HG02642 (cell line): ENCODE measurements around the gene TAS2R1.
"Not testable (repeated sequence)": the region's sequence is repeated elsewhere in the genome, so short reads cannot be mapped to it uniquely, and the experiment has no call there.

ENCODE experiments used
- ATAC-seq: cut with Tn5 transposase; IDR thresholded peaks from one replicate; pipeline ENCODE4 v1.9.1; 2021; ENCODE audit warnings: mild to moderate bottlenecking; ENCODE audit not compliant: unreplicated experiment, poor library complexity

Gene TAS2R1

DNA sequence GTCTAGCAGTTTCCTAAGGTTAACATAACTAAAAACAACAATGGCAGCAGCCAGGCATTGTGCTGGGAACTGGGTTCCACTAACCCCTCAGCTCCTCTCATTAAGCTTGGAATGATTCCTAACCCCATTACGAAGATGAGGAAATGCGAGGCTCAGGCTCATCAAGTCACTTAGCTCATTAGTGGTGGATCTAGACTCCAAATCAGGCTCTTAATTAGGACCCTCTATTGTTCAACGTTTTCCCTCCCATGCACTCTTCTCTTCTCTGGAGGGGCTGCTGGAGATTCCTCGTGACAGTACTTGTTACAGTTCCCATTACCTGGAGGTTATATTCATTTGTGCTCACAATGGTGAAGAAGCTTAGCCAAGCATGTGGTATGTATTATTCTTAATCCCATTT lies 6.5 kb downstream of the TAS2R1 start:
- no peak for ATAC-seq

DNA sequence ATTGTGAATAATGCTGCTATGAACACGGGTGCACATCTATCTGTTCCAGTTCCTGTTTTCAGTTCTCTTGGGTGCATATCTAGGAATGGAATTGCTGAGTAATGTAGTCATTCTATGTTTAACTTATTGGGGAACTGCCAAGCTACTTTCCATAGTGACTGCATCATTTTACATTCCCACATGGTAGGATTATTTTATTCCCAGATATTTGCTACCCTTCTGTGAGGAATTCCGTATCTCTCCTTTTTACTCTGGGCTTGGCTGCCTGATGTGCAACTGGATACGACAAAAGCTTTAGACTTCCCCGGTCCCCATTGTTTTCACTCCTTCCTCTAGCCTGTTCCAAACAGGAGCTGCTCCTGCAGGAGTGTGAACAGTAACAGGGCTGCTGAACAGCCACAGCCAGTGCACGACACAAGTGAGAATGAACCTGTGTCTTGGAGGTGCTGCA lies 7.2 kb downstream of the TAS2R1 start:
- ATAC-seq = peak; percentile 50

- no peak for ATAC-seq
Observed at GRCh38 chr5:9621379-9621903, 8.7 kb downstream of the TAS2R1 start.

DNA sequence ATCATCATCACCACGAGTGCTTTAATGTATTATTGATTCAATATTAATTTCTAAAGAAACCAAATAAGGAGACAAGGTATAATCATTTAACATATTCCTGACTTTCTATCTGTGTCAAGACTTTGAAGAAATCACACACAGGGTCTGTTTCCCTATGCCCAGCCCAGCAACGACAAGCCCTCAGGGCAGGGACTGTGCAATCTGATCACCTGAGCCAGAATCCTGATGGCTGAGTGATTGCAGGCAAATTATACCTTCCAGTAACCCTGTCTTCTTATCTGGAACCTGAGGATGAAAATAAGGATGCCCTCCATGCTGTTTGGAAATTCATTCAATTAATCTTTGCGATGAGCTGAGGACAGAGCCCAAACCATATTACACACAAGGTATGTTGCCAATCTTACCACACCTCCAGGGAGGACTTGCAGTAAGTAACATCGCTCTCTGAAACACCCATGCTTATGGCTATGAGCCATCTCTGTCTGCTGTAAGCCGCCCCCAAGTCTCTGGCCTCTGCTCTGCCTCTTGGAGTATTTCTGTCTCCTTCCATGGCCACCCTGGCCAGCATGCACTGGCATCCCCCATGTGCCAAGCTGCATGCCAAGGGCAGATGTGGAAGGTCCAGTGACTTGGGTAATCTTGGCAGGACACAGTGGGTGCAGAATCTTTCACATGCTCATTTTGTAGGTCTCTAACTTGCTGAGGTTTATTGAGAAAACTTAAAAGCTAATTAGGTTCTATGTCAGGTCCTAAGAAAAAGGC lies 10.6 kb downstream of the TAS2R1 start:
- no peak for ATAC-seq

- no peak for ATAC-seq
Observed at GRCh38 chr5:9617739-9618504, 12.2 kb downstream of the TAS2R1 start.

- ATAC-seq = no peak
Observed at GRCh38 chr5:9617221-9617620, 12.9 kb downstream of the TAS2R1 start.

GRCh38 chr5:9615331-9615730 lies 14.8 kb downstream of the TAS2R1 start:
- no peak for ATAC-seq

GRCh38 chr5:9613360-9613759 lies 16.8 kb downstream of the TAS2R1 start:
- no peak for ATAC-seq

- ATAC-seq = no peak
Observed at GRCh38 chr5:9610969-9611368, 19.2 kb downstream of the TAS2R1 start.

DNA sequence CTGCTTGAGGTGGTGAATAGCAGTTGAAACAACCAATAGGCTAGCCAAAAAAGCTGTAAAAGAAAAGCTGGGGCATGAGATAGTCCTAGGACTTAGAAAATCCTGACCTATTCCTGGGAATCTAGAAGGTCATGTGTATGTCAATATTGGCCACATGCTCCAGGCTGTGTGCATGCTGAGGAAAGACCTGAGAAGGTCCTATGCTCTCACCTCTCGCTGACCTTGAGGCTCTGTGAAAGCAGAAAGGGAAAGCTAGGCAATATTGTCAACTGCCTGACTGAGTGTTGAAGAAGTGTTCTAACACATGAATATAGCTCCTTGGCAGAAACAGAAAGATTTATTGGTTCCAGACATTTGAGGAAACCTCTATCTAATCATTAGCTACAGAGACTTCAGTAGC lies 19.8 kb downstream of the TAS2R1 start:
- ATAC-seq = no peak

DNA sequence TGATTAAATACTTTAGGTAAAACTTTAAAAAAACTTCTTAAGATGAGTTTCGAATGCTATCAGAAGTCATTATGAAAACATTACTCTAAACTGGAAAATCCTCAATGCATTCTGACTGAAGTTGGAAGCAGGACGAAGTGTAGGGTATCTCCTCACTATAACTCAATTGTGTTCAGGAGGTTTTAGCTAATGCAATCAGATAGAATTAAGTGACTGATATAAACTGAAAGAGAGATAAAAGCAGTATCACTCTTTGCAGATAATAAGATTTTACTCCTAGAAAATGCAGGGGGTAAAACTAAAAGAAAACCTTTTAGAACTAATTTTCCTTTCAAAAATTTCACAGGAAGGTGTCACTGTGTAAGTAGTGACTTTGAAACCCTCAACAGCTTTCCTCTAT lies 22.1 kb downstream of the TAS2R1 start:
- no peak for ATAC-seq

DNA sequence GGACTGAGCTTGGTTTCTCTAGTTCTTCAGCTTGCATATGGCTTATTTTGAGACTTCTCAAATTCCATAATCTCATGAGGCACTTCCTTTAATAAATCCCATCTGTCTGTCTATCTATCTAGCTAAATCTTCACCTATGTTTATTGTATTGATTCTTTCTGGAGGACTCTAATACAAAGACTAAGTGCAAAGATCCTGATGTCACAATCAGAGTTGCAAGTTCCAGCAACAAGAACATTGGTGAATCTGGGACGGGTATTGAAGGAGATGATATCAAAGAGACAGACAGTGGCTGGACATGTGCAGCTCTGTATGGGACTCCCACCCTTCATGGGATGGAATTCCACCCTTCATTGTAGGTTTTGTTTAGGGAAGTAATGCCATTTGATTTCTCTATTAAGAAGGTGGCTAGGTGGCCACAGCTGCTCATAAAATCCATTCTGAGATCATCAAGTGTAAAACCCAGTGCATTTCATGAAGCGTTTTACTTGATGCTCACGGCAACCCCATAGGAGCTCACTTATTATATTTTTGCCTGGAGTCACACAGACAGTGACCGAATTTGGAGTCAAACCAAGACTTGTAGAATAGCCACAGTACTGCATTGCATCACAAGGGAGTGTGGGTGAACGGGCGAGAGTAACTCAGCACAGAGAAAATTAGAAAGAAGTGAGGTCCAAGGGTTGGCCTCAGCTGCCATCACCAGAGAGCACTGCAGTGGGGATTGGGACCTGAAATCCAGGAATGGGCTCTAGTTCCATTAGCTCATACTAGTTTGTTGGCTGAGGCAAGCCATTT lies 24.9 kb downstream of the TAS2R1 start:
- ATAC-seq = no peak

DNA sequence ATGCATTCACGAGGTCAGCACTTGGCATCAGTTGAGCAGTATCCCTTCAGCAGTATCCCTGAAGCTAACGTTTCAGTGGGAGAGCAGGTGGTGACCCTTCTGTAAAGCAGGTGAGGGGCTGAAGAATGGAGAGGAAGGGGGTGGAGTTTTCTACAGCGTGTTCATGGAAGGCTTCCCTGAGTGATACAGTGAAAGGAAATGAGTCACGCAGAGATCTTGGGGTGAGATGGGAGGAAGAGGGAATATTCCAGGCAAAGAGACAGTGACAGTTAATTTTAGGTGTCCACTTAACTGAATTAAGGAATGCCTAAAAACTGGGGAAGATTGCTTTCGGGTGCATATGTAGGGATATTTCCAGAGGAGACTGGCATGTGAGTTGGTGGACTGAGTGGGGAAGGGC lies 25.7 kb downstream of the TAS2R1 start:
- ATAC-seq = no peak

DNA sequence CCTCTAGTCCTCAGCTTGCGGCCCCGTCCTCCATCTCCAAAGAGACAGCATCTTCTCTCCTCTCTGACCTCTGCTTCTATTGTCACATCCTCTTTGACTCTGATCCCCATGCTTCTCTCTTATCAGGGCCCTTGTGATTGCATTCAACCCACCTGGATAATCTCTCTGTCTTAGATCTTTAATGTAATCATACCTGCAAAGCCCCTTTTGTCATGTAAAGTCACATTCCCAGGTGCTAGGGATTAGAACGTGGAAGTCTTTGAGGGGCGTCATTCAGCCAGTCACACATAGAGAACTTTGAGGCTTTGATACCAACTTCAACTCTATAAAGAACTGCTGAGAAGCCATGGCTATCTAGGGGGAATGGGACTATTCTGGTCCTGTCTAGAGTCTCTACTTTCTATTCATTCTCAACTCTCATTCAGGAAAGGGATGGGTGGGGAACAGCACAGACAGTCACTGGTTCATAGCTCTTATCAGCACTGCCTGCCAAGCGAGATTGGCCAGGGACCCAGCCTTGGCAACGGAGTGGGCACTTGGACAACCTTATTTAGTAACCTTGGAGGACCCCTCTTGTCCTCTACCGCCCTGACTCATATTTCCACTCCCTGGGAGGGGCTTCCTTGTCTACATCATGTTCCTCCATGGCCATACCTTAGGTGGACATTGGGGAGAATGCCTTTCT lies 29.0 kb downstream of the TAS2R1 start:
- no peak for ATAC-seq

- ATAC-seq = no peak
Observed at GRCh38 chr5:9599391-9599790, 30.8 kb downstream of the TAS2R1 start.

- not testable (repeated sequence) for ATAC-seq
Observed at GRCh38 chr5:9598329-9598728, 31.8 kb downstream of the TAS2R1 start.

DNA sequence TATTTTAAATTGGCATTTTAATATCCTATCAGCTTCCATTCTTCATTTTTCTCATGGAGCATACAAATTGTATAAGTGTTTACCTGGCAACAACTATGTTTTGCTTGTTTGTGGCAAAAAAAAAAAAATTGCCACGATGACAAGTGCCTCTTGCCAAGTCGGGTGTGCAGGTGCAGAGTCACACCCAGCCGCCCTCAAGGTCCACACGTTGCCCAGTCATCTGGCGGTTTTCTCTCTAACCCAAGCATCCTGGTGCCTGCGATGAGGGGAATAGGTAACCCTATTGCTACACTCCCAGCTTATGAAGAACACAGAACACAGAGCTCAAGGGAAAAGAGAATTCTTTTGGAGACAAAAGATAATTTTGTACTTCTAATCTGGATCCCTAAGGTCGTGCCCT lies 32.8 kb downstream of the TAS2R1 start:
- not testable (repeated sequence) for ATAC-seq

DNA sequence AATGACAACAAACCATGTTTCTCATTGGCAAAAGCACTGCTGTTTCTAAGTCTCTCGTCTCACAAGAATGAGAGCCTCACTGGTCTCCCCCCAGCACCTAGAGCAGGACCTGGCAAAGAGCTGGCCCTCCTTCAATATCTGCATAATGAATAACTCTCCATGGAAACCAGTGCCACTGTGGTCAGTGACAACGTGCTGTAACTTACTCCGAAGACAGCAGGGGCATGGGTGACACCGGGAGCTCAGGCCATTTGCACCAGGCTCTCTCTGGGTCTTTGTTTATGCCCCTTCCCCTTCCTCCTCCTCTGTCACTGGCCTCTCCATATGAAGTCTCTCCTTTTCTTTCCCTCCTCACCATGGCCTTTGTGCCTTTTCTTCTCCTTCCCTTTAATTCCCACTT lies 33.3 kb downstream of the TAS2R1 start:
- no peak for ATAC-seq

- ATAC-seq = no peak
Observed at GRCh38 chr5:9596171-9596780, 33.9 kb downstream of the TAS2R1 start.

DNA sequence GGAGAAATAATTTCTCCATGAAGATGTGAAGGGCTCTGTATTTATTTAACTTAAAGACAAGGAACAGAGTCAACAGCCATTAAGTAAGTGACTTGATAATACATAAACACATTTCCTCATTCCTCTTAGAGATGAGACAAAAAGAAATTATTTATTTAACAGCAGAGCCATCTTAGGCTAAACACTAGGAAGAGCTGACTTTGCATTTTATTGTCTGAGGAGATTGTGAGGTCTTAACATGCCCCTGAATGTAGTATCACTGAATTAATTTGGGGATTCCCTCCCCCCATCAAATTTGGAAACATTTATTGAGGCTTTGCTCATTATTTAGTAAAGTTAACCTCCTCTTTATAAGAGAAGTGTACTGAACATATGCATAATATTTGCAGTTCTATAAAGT lies 35.2 kb downstream of the TAS2R1 start:
- ATAC-seq = no peak
